ENCODE results near the gene ARHGEF25. TPM values are rescaled to one million over a fixed set of nuclear protein-coding genes. Genes with fewer than 3 reads are reported as not detected.

ARHGEF25 gene
- total and polyA plus RNA-seq, 11 donors = 5.5 to 20.3 (median 10.1) TPM

GRCh38 chr12:57579677-57580465 lies 31.4 kb upstream of the ARHGEF25 start:
- intact Hi-C loops (cut with DNase I) = loop anchor here in 5 of 10 donors (5.0 to 10.0 kb wide), 6 partner anchors 42 to 325 kb away; partner anchors contain the start of genes AGAP2 (in 2 of the 5) and OS9 (in 2 of the 5)
- ATAC-seq = no peak
- no peak overlapping the region for H3K27ac ChIP-seq
- H3K36me3 ChIP-seq = no peaks in the 10 kb centered on the region
- H3K4me1 ChIP-seq = peaks cover 0 to 7% (median 0%) of the 10 kb centered on the region in 12 donors
- H3K9me3 ChIP-seq = no peaks in the 10 kb centered on the region
- 88 to 92% (median 90%) methylated on average over 8 of the region's 8 CpGs for WGBS, 4 donors
- H3K27me3 ChIP-seq = peaks cover 0 to 3% (median 0%) of the 10 kb centered on the region in 9 donors
- no peak for DNase-seq
- H3K4me3 ChIP-seq = no peak overlapping the region
- TF ChIP-seq CTCF (IDR thresholded peaks at IDR 0.05) (no peak), POLR2A (IDR thresholded peaks at IDR 0.05) (no peak)

- Histone ChIP-seq H3K9me3 (no peaks in the 10 kb centered on the region), H3K27ac (no peak overlapping the region), H3K4me3 (no peak overlapping the region), H3K36me3 (no peaks in the 10 kb centered on the region), H3K4me1 (peaks cover 0 to 7% (median 0%) of the 10 kb centered on the region in 12 donors), H3K27me3 (peaks cover 0 to 3% (median 0%) of the 10 kb centered on the region in 9 donors)
- 91 to 97% (median 93%) methylated on average over 4 of the region's 4 CpGs for WGBS, 4 donors
- intact Hi-C loops (cut with DNase I) = loop anchor here in 5 of 10 donors (5.0 to 10.0 kb wide), 6 partner anchors 42 to 324 kb away; partner anchors contain the start of genes AGAP2 (in 2 of the 5) and OS9 (in 2 of the 5)
- ATAC-seq (no peak), DNase-seq (no peak)
- no peak for TF ChIP-seq POLR2A (IDR thresholded peaks at IDR 0.05)
- TF ChIP-seq CTCF (IDR thresholded peaks at IDR 0.05) = no peak
Measured at GRCh38 chr12:57580466-57580795, 30.8 kb upstream of the ARHGEF25 start.

GRCh38 chr12:57581802-57582201 lies 29.4 kb upstream of the ARHGEF25 start:
- TF ChIP-seq CTCF (IDR thresholded peaks at IDR 0.05) = no peak
- TF ChIP-seq POLR2A (IDR thresholded peaks at IDR 0.05) = no peak
- peaks cover 0 to 9% (median 2%) of the 10 kb centered on the region in 9 donors for H3K27me3 ChIP-seq
- no peaks in the 10 kb centered on the region for H3K9me3 ChIP-seq
- 80 to 100% (median 93%) methylated on average over 1 of the region's 1 CpG for WGBS, 4 donors
- H3K4me3 ChIP-seq = no peak overlapping the region
- peaks cover 0 to 7% (median 0%) of the 10 kb centered on the region in 12 donors for H3K4me1 ChIP-seq
- no peak for DNase-seq
- ATAC-seq = no peak
- H3K36me3 ChIP-seq = no peaks in the 10 kb centered on the region
- H3K27ac ChIP-seq = no peak overlapping the region
- intact Hi-C loops (cut with DNase I) = loop anchor here in 8 of 10 donors (2.0 to 10.0 kb wide), 9 partner anchors 39 to 323 kb away; partner anchors contain the start of genes AGAP2 (in 2 of the 8), B4GALNT1 (in 2 of the 8) and OS9 (in 2 of the 8)

- H3K27me3 ChIP-seq = peaks cover 0 to 16% (median 3%) of the 10 kb centered on the region in 9 donors
- no peaks in the 10 kb centered on the region for H3K9me3 ChIP-seq
- no peak overlapping the region for H3K4me3 ChIP-seq
- DNase-seq (no peak), ATAC-seq (no peak)
- intact Hi-C loops (cut with DNase I) = loop anchor here in 8 of 10 donors (2.0 to 10.0 kb wide), 9 partner anchors 38 to 322 kb away; partner anchors contain the start of genes AGAP2 (in 2 of the 8), B4GALNT1 (in 2 of the 8) and OS9 (in 2 of the 8)
- TF ChIP-seq POLR2A (IDR thresholded peaks at IDR 0.05) = no peak
- TF ChIP-seq CTCF (IDR thresholded peaks at IDR 0.05) = no peak
- no peaks in the 10 kb centered on the region for H3K36me3 ChIP-seq
- 94 to 100% (median 98%) methylated on average over 1 of the region's 1 CpG for WGBS, 4 donors
- peaks cover 0 to 7% (median 0%) of the 10 kb centered on the region in 12 donors for H3K4me1 ChIP-seq
- H3K27ac ChIP-seq = no peak overlapping the region
Measured at GRCh38 chr12:57582440-57582839, 28.8 kb upstream of the ARHGEF25 start.
